HepG2 (cell line): ENCODE data around the gene STAT4. TPM values are rescaled to one million over a fixed set of nuclear protein-coding genes. Genes with fewer than 3 reads are reported as not detected.

Experiments
- AHR ChIP-seq: IDR thresholded peaks from 2 replicates; pipeline ENCODE4 v1.6.1; 2018; ENCODE audit warnings: missing genetic modification reagents, missing compliant biosample characterization
- CREBL2 ChIP-seq: sonication (generic); formaldehyde crosslinking; IDR thresholded peaks from 2 replicates; pipeline ENCODE4 v1.8.1; 2023; ENCODE audit warnings: missing genetic modification reagents, mild to moderate bottlenecking, borderline replicate concordance
- CTCF ChIP-seq: sonication (generic); formaldehyde crosslinking; IDR thresholded peaks from 2 replicates; pipeline ENCODE4 v1.5.0; 2020; ENCODE audit warnings: mild to moderate bottlenecking, missing genetic modification reagents, moderate library complexity
- FOXK2 ChIP-seq: fragments of 450-650 bp; IDR thresholded peaks from 2 replicates; pipeline ENCODE4 v1.6.1; 2016
- KLF15 ChIP-seq: sonication (generic); formaldehyde crosslinking; IDR thresholded peaks from 2 replicates; pipeline ENCODE4 v1.8.1; 2023; ENCODE audit warnings: borderline replicate concordance, mild to moderate bottlenecking, inconsistent platforms, missing genetic modification reagents, mixed read lengths
- NONO ChIP-seq, 2 experiments: fragments of 450-650 bp in 1 of 2; sonication (generic) in 1 of 2; formaldehyde crosslinking in 1 of 2; IDR thresholded peaks in 1 of 2; conservative IDR thresholded peaks in 1 of 2; 2 replicates each; pipeline versions ENCODE4 v1.6.1 to v1.8.0; 2017 to 2022; ENCODE audit warnings: mild to moderate bottlenecking in 1 of 2, missing genetic modification reagents in 1 of 2, moderate library complexity in 1 of 2
- PRPF4 ChIP-seq: fragments of 200-400 bp; formaldehyde crosslinking; IDR thresholded peaks from 2 replicates; pipeline ENCODE4 v1.6.1; 2016; ENCODE audit warnings: low read length, low read depth; ENCODE audit not compliant: poor library complexity, severe bottlenecking
- SP2 ChIP-seq: sonication (generic); formaldehyde crosslinking; IDR thresholded peaks from 2 replicates; pipeline ENCODE4 v1.5.1; 2020; ENCODE audit warnings: mild to moderate bottlenecking, missing genetic modification reagents
- TGIF2 ChIP-seq: IDR thresholded peaks from 2 replicates; pipeline ENCODE4 v1.6.1; 2016; ENCODE audit warnings: control low read depth, missing compliant biosample characterization
- THAP11 ChIP-seq: IDR thresholded peaks from 2 replicates; pipeline ENCODE4 v1.6.1; 2016; ENCODE audit warnings: missing biosample characterization, missing genetic modification reagents
- THAP7 ChIP-seq: sonication (generic); formaldehyde crosslinking; IDR thresholded peaks from 2 replicates; pipeline ENCODE4 v1.8.1; 2023; ENCODE audit warnings: mild to moderate bottlenecking, missing genetic modification reagents
- USF2 ChIP-seq, 2 experiments: sonication (generic) in 1 of 2; formaldehyde crosslinking in 1 of 2; IDR thresholded peaks; 2 replicates each; pipeline versions ENCODE4 v1.5.1 to v1.6.1; 2011 to 2020; ENCODE audit warnings: borderline replicate concordance in 1 of 2, low read depth in 1 of 2, low read length in 1 of 2, mild to moderate bottlenecking in 1 of 2, missing genetic modification reagents in 1 of 2, moderate library complexity in 1 of 2
- ZC3H13 ChIP-seq: sonication (generic); formaldehyde crosslinking; IDR thresholded peaks from 2 replicates; pipeline ENCODE4 v1.8.1; 2023; ENCODE audit warnings: mild to moderate bottlenecking, missing genetic modification reagents, moderate library complexity
- ZNF225 ChIP-seq: sonication (generic); formaldehyde crosslinking; IDR thresholded peaks from 2 replicates; pipeline ENCODE4 v1.4.0; 2020; ENCODE audit warnings: mild to moderate bottlenecking, missing genetic modification reagents
- ZNF34 ChIP-seq: sonication (generic); formaldehyde crosslinking; IDR thresholded peaks from 2 replicates; pipeline ENCODE4 v1.4.0; 2020; ENCODE audit warnings: mild to moderate bottlenecking, missing genetic modification reagents, borderline replicate concordance
- ZNF572 ChIP-seq: sonication (generic); formaldehyde crosslinking; IDR thresholded peaks from 2 replicates; pipeline ENCODE4 v1.5.1; 2020; ENCODE audit warnings: mild to moderate bottlenecking, missing genetic modification reagents
- ZNF703 ChIP-seq: sonication (generic); formaldehyde crosslinking; IDR thresholded peaks from 2 replicates; pipeline ENCODE4 v1.5.1; 2020; ENCODE audit warnings: missing genetic modification reagents, mild to moderate bottlenecking, moderate library complexity, borderline replicate concordance
- ZNF776 ChIP-seq: sonication (generic); formaldehyde crosslinking; IDR thresholded peaks from 2 replicates; pipeline ENCODE4 v1.4.0; 2020; ENCODE audit warnings: mild to moderate bottlenecking, missing genetic modification reagents
- ZSCAN25 ChIP-seq: sonication (generic); formaldehyde crosslinking; IDR thresholded peaks from 2 replicates; pipeline ENCODE4 v1.8.0; 2022; ENCODE audit warnings: mild to moderate bottlenecking, missing genetic modification reagents
- ZSCAN31 ChIP-seq: sonication (generic); formaldehyde crosslinking; IDR thresholded peaks from 2 replicates; pipeline ENCODE4 v1.5.0; 2020; ENCODE audit warnings: low read depth, mild to moderate bottlenecking, missing genetic modification reagents
- ZSCAN5A ChIP-seq: sonication (generic); formaldehyde crosslinking; IDR thresholded peaks from 2 replicates; pipeline ENCODE4 v1.8.0; 2022; ENCODE audit warnings: mild to moderate bottlenecking, missing genetic modification reagents, borderline replicate concordance
- polyA plus RNA-seq, 8 experiments: library from polyadenylated mRNA; depleted of rRNA in 3 of 8; stranded (reverse) in 7 of 8; unstranded in 1 of 8; fragments of >200 nt; fragmentation: Illumina TruSeq in 4 of 8; extraction: Trizol in 4 of 8; gene quantifications; 2 replicates each; pipeline versions ENCODE4 v1.2.1 to v1.2.3, GENCODE V29; 2011 to 2016; ENCODE audit warnings: low read depth in 4 of 8, missing spikeins in 1 of 8, mixed read lengths in 1 of 8; ENCODE audit not compliant: insufficient read depth in 1 of 8
- total RNA-seq, 5 experiments: library from RNA; depleted of rRNA; stranded (reverse); fragments of >200 nt; fragmentation: Illumina TruSeq; extraction: Trizol; gene quantifications; 2 replicates each; pipeline ENCODE4 v1.2.3, GENCODE V29; 2016; ENCODE audit warnings: low read depth in 1 of 5

Gene STAT4
- total and polyA plus RNA-seq, 2 of the 13 experiments (the other 11 are each of a cell fraction or from before 2014, with no cell fraction given) = 0.37 TPM; not detected in 1

- peak; percentile 96; the same call in 1 of the 2 replicates for TF ChIP-seq ZSCAN5A (CRISPR knock-in tag)
- peak; percentile 89; the same call in 1 of the 2 replicates for TF ChIP-seq AHR (CRISPR knock-in tag)
- peak; percentile 91; the same call in 1 of the 2 replicates for TF ChIP-seq ZNF703 (CRISPR knock-in tag)
- 0 out of 2 replicates have a peak, but pooled peaks have one; percentile 90 for TF ChIP-seq ZNF776
- TF ChIP-seq FOXK2 = peak; percentile 82
- no peak for TF ChIP-seq NONO (IDR thresholded peaks at IDR 0.05)
- TF ChIP-seq NONO (CRISPR knock-in tag; conservative IDR thresholded peaks at IDR 0.05) = peak; percentile 94
- no peak; the same call in none of the 2 replicates for TF ChIP-seq ZSCAN31
- peak; percentile 96 for TF ChIP-seq THAP11 (CRISPR knock-in tag)
- TF ChIP-seq PRPF4 = no peak
- TF ChIP-seq CTCF (CRISPR knock-in tag) = peak; percentile 27; the same call in 1 of the 2 replicates
- peak; percentile 87 for TF ChIP-seq ZC3H13
- peak; percentile 91 for TF ChIP-seq CREBL2 (CRISPR knock-in tag)
- 0 out of 2 replicates have a peak, but pooled peaks have one; percentile 65 for TF ChIP-seq ZNF572 (CRISPR knock-in tag)
- peak; percentile 83; the same call in 1 of the 2 replicates for TF ChIP-seq KLF15 (CRISPR knock-in tag)
- TF ChIP-seq ZSCAN25 (CRISPR knock-in tag) = peak; percentile 69; the same call in 1 of the 2 replicates
- peak; percentile 84 for TF ChIP-seq SP2 (CRISPR knock-in tag)
- no peak for TF ChIP-seq THAP7 (CRISPR knock-in tag)
- TF ChIP-seq USF2 (IDR thresholded peaks at IDR 0.05; ENCODE audit: low read depth, low read length) = no peak
- peak; percentile 64; the same call in 1 of the 2 replicates for TF ChIP-seq USF2 (CRISPR knock-in tag; IDR thresholded peaks at IDR 0.05; ENCODE audit: borderline replicate concordance)
- TF ChIP-seq ZNF225 (CRISPR knock-in tag) = peak; percentile 97
- TF ChIP-seq TGIF2 (CRISPR knock-in tag) = peak; percentile 96
- TF ChIP-seq ZNF34 (CRISPR knock-in tag) = no peak; the same call in 1 of the 2 replicates
Measured at GRCh38 chr2:191013932-191014652, 136.7 kb downstream of the STAT4 start, which contains the start of gene STAT1 (continued).
